Measurements from ENCODE around the gene SARS2.
"Not testable (repeated sequence)": the region's sequence is repeated elsewhere in the genome, so short reads cannot be mapped to it uniquely, and the experiment has no call there.

The SARS2 gene

DNA sequence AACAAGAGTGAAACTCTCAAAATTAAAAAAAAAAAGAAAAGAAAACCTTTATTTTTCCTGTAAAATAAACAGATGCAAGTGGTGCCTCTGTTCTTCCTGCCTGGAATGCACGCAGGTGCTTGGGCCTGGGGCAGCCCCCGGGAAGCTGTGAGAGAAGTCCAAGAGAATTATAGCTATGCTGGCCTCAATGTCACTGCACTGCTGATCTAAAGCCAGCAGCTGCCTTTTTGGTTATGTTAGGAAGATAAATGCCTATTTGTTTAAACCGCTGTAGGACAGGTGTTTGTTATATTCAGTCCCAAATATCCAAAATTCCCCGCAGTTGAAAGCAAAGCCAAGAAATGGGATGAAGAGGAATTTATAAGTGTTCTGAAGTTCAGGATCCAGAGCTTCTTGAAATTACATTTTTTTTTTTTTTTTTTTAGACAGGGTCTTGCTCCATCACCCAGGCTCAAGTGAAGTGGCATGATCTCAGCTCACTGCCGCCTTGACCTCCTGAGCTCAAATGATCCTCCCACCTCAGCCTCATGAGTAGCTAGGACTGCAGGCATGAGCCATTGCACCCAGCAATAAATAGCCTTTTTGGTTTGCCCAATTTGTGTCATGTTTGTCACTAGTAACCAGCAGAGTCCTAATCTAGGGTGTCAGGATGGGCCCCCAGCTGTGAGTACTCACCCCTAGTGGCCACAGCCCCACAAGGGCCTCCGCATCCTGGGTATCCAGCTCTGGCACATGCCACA is 54.7 kb downstream of the SARS2 start:
- no peak overlapping the region for H3K4me3 ChIP-seq (ENCODE audit: control insufficient read depth, low read depth, low read length)
- TF ChIP-seq, protein P1, sequence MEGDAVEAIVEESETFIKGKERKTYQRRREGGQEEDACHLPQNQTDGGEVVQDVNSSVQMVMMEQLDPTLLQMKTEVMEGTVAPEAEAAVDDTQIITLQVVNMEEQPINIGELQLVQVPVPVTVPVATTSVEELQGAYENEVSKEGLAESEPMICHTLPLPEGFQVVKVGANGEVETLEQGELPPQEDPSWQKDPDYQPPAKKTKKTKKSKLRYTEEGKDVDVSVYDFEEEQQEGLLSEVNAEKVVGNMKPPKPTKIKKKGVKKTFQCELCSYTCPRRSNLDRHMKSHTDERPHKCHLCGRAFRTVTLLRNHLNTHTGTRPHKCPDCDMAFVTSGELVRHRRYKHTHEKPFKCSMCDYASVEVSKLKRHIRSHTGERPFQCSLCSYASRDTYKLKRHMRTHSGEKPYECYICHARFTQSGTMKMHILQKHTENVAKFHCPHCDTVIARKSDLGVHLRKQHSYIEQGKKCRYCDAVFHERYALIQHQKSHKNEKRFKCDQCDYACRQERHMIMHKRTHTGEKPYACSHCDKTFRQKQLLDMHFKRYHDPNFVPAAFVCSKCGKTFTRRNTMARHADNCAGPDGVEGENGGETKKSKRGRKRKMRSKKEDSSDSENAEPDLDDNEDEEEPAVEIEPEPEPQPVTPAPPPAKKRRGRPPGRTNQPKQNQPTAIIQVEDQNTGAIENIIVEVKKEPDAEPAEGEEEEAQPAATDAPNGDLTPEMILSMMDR (IDR thresholded peaks at IDR 0.05; ENCODE audit: control insufficient read depth, insufficient read depth, low read depth, low read length, missing control alignments) = no peak
- no peak for DNase-seq (ENCODE audit: low read depth)

DNA sequence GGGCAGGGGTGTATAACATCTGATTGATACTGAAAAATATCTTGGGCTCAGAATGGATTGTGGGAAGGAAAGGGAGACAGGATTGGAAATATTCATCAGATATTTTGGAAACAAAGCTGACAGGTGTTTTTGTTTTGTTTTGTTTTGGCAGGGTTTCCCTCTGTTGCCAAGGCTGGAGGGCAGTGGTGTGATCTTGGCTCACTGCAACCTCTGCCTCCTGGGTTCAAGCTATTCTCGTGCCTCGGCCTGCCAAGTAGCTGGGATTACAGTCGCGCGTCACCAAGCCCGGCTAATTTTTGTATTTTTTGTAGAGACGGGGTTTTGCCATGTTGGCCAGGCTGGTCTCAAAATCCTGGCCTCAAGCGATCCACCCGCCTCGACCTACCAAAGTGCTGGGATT is 57.2 kb downstream of the SARS2 start:
- not testable (repeated sequence) for DNase-seq (ENCODE audit: low read depth); H3K4me3 ChIP-seq (ENCODE audit: control insufficient read depth, low read depth, low read length)

DNA sequence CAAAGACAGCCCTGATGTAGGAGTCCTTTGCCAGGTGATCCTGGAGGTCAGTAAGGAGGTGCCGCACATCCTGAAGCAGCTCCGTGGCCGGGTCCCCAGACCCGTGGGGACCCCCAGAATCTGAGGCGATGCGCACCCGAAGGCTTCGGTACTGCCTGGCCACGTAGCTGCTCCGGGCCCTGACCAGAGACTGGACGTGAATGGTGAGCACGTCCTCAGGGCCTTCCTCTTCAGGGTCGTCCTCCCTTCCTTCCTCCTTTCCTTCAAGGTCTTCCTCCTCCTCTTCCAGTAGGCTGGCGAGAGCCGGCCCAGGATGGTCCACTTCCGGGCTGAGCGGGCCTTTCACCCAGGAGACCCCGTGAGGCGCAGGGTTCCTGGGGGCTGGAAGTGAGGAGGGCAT is 60.0 kb downstream of the SARS2 start:
- DNase-seq (ENCODE audit: low read depth) = no peak
- no peak overlapping the region for H3K4me3 ChIP-seq (ENCODE audit: control insufficient read depth, low read depth, low read length)
- TF ChIP-seq, protein P1 (IDR thresholded peaks at IDR 0.05; ENCODE audit: control insufficient read depth, insufficient read depth, low read depth, low read length, missing control alignments) = no peak

DNA sequence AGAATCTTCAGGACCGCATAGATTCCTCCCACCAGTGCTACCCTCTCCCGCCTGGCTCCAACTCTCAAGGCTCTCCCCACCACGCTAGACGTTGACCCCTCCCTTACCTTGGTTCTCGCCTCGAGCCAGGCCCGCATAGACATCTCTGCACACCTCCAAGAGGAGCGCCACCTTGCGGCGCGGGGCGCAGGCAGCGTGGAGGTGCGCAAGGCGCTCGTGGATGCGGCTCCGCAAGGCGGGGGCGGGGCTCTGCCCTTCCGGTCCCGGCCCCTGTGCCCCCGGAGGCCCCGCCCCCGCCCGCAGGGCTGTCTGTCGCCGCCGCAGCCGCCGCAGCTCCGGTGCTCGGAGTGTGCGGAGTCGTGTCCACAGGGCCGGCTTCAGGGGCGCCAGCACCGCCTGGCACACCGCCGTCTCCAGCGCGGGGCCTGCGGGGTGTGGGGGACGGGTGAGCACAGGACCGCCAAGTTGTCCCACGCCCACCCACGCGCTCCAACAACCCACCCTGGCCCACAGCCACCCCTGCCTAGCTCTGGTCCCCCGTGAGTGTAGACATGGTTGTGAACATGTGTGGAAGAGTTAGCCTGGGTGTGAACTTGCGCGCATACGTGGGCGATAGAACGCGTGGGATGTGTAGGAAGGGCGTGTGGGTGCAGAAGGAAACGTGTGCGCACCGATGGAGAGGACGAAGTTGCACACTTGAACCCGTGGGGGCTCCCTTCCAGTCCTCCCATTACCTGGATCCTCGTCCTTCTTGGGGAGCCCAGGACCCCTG is 60.5 kb downstream of the SARS2 start:
- DNase-seq (ENCODE audit: low read depth) = no peak
- peak overlapping the region; percentile 45 for H3K4me3 ChIP-seq (ENCODE audit: control insufficient read depth, low read depth, low read length)
- TF ChIP-seq, protein P1 (IDR thresholded peaks at IDR 0.05; ENCODE audit: control insufficient read depth, insufficient read depth, low read depth, low read length, missing control alignments) = peak; percentile 77

DNA sequence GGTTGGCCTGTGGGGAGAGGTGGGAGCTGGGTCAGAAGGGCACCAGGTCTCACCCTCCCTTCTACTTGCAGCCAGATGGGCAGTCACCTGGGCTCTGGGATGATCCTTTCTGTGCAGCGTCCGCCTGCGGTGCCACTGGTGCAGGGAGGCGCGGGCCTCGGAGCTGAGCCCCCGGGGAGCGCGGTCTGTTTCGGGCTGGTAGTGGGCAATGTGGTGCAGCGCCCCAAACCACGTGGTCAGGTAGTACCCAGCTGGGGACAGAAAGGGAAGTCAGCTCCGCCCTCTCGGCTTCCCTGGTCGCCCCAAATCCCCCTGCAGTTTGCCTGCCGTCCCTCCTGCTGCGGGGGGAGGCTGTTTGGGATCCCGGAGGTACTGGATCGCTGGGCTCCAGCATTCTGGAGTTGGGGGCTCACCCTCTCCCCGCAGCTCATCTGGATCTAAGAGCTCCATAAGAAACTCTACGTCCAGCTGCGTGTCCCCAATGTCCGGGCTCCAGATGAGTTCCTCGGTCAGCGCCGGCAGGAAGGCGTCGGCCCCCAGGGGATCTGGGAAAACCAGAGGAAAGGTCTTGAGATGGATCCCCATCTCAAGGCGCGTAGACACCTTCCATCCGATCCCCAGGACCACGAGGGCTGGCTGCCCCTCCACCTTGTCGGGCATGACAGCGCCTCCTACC is 61.3 kb downstream of the SARS2 start:
- H3K4me3 ChIP-seq (ENCODE audit: control insufficient read depth, low read depth, low read length) = peak overlapping the region; percentile 45
- TF ChIP-seq, protein P1 (IDR thresholded peaks at IDR 0.05; ENCODE audit: control insufficient read depth, insufficient read depth, low read depth, low read length, missing control alignments) = no peak
- no peak for DNase-seq (ENCODE audit: low read depth)

DNA sequence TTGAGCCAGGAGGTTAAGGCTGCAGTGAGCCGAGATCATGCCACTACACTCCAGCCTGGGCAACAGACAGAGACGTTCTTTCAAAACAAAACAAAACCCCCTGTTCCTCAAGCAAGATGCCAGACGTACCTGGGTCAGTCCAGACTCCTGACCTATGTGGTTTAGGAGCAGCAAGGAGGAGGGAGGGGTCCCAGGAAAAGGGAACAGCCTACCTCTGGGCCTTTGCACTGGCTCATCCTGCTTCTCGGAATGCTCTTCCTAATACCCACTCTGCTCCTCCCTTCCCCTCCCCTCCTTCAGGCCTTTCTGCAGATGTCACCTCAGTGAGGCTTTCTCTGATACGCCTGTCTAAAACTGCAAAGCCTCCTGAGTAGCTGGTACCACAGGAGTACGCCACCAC is 62.0 kb downstream of the SARS2 start:
- H3K4me3 ChIP-seq (ENCODE audit: control insufficient read depth, low read depth, low read length) = no peak overlapping the region

More for the DNA sequence above, 62.0 kb downstream of the SARS2 start:
- TF ChIP-seq, protein P1 (IDR thresholded peaks at IDR 0.05; ENCODE audit: control insufficient read depth, insufficient read depth, low read depth, low read length, missing control alignments) = no peak
- DNase-seq (ENCODE audit: low read depth) = no peak
